ENCODE measurements around the gene ARFGAP2.
A peak's percentile ranks its signal among the peaks of the same experiment; 100 is the strongest.

Gene ARFGAP2

DNA sequence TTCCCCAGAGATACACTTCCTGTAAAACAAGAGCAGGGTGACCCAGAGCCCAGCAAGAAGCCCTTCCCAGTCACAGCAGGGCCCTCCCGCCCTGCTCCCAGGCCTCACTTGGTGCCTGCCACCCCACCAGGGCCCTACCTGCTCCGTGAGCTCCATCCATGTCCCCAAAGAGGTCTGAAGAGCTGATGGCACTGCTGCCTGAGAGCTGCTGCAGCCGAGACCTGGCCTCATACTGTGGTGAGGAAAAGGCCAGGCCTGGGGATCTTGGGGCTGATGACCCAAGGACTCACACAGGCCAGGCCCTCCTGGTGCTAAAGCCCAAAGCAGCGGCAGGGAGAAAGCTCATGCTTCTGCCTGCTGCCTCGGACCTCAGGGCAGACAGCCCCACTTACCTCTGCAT, 10.3 kb downstream of the ARFGAP2 start:
- no peak for DNase-seq

DNA sequence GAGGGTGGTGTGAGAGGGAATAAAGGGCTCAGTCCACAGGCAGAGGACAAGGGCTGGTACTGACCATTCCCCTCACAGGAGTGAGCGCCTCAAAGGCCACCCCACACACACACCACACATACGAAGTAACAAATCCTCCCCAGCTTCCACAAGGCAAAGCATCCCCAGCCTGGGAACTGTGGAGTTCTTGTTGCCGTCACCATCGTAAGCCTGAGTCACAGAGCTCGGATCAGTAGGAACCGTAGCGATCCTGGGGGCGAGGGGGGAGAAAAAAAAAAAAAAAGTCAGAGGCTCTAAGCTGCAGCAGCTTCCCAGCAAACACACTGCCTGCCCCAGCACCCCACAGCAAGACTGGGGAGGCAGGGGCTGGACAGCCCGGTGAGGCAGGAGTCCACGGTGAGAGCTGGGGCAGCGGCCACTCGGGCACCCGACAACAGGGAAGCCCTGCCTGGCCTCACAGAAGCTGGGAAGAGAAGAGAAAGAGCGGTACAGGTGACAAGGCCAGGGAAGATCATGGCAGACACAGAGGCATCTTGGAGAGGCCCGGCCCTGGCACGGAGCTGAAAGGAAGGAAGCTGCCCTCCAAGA, 11.3 kb downstream of the ARFGAP2 start:
- no peak for DNase-seq

DNA sequence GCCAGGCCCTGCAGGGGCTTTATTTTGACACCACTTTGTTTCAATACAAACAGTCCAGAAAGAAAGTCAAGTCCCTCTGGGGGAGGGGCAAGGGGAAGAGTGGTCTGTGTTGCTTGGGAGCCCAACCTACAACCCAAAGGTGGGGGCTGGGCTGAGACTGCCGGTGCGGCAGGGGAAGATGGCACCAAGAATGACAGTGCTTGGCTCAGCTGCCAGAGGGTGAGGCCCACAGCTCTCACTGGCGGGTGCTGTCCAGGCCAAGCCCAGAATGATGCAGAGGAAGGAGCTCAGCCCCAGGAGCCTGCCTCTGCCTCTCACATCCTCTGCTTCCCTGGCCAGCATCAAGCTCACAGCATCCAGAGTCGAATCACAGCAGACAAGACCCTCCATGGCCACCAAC, 12.4 kb downstream of the ARFGAP2 start:
- DNase-seq: no peak

DNA sequence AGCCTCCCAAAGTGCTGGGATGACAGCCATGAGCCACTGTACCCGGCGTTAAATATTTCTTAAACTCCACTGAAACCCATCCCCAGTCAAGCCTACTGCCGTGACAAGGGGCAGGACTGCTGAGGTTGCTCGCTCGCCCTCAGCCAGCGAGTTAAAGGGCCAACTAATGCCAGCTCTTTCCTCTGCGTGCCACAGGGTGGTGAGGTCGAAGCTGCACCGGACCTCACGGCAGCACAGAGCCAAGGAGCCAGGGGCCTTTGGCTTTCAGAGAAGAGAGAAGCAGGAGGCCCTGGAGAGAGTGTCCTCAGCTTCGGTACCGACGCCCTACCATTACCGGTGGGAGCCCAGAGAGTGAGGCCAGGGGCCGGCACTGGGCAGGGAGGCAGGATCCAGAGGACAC, 12.8 kb downstream of the ARFGAP2 start:
- DNase-seq: no peak

DNA sequence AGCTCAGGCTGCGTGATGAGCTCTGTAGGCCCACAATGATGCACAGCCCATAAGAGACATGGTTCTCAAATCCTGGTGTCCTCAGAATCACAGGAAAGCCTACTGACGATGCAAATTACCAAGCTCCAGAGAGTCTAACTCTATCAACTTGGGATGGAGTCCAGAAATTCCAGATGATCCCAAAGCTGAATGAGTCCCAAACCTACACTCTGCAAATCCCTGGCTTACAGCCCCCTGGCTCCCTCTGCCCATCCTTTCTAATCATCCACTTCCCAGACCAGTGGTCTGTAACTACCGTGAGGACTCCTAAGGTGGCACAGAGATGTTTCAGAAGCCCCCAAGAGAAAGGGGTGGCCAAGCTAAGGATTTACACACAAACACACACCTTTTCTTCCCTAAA, 13.5 kb downstream of the ARFGAP2 start:
- DNase-seq: no peak

DNA sequence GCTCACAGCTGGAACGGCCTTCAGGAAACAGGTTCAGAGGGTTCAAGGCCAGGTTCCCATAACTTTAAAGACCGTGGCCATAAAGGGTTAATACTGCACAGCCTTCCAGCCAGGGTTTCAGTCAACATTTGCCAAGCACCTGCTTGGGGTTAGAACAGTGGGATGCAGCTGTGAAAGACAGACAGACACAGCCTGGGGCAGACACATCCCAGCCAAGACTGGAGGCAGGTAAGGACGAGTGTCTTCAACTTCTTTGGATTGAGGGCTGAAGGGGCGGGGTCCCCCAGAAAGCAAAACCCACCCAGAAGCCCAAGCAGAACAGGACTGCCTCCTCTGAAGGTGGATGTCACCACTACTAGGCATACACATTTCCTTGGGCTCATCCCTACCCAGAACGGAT, 14.3 kb downstream of the ARFGAP2 start:
- DNase-seq: no peak

DNA sequence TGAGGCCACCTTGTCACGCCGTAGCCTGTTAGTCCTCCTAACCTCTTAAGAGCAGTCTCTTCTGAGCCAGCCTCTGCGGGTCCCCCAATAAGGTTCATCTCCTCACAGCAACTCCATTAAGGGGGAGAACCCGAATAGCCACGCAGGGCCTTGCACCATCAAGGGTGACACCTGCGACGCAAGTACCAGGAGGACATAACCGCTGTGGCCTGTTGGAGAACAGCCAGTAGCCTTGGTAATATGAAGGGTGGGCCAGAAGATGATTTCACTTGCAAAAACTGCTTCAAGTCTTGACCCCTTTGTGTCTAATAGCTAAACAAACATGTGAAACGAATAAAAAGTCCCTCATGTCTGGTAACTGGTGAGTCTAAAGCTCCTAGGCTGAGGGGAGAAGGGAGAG, 14.8 kb downstream of the ARFGAP2 start:
- no peak for DNase-seq

DNA sequence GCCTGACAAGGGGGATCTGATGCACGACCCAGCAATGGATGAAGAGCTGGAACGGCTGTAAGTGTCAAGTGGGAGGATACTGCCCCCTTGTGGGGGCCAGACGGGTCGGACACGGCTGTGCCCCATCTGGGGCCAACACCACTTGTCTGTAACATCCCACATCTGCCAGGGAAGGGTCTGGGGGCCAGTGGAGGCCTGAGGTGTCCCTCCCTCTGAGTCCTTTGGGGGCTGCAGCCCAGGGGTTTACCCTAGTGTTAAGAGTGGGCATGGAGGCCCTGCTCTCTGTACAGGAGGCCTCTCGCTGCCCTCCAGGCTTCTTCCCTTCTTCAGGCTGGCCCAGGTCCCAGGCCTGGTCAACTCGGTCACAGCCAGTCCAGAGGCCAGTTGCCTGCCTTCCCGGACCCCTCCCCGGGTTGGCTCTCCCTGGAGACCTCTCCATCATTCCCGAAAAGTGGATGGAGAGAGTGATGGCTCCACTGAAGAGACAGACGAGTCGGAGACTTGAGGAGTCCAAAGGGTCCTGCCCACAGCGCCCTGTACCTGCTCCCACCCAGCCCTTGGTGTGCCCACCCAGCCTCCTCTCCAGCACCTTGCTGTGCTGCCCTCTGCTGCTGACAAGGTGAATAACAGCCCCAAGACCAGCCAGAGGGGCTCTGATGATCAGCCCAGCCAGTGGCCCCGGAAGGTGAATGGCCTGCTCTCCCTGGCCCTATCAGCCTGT, 15.4 kb downstream of the ARFGAP2 start:
- DNase-seq: peak; percentile 62

DNA sequence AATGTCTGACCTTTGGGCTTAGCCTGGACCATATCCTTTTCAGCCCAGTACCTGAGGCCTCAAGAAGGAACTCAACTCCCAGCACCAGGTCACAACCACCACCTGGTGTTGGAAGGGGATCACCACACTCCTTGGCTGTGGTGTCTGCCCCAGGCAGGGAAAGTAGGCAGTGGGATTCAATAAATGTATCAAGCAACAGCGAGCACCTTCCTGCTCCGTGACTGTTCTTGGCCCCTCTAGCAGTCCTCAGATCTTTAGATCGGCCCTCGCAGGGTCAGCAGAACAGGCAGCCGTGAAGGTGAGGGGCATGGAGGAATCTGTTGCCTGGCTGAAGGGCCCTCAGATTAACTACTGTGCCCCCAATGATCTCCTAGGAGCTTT, 15.9 kb downstream of the ARFGAP2 start:
- DNase-seq: no peak

DNA sequence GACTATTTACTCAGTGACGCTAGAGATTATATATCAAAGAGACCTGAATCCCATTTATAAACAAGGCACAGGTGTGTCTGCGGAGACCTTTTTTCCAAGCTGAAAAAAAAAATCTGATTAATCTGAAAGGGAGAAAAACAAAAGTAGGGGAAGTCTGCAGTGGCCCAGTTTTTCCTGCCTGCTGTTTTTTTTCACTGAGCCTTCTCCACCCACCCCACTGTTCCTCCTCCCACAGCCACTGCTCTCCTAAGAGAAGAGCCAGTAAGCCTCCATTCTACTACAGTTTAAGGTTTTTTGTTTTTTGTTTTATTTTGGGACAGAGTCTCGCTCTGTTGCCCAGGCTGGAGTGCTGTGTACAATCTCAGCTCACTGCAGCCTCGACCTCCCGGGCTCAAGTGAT, 18.4 kb downstream of the ARFGAP2 start:
- DNase-seq: no peak

DNA sequence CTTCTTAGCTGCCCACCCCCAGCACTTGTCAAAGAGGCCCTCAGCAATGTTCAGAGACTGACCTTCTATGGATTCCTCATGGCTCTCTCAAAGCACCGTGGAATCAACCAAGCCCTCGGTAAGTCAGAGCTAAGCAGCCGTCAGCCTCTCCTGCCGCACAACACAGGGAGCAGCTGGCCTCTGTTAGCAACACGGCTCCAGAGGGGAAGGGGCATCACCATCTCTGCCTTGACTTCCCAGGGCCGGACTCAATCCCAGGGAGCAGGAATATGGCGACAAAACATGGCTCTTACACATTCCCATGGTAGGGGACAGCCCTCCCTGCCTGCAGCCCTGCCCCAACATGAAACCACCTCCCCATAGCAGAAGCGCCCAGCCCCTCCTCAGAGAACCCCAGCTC, 18.9 kb downstream of the ARFGAP2 start:
- no peak for DNase-seq

DNA sequence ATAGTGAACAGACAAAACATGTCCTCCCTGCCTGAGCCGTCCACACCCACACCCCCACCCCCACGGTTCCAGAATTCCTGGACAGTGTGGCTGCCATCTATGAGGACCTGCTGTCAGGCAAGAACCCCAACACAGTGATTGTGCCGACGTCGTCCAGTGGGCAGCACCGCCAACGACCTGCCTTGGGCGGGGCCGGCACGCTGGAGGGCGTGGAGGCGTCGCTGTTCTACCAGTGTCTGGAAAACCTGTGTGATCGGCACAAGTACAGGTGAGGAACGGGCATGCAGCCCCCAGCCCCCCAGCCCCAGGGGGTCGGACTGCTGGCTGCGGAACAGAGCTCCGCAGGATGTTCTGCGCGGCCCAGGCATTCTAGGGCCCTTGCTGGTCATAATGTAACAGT, 19.7 kb downstream of the ARFGAP2 start:
- no peak for DNase-seq

DNA sequence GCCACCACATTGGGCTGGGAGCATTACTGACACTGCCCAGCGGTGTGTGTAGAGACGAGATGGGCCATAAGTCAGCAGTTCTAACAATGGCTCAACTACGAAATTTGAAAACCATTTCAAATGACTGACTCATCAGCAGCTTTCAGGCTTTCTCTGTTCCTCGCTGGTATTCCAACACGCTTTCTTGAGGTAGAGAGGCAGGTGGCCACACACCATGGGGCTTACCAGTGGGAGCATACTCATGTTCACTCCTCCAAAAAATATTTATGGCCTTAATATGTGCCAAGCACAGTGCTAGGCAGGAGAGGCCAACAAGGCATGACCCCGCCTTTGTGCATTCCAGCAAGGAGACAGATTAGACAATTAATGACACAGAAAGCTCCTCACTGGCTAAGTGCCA, 20.3 kb downstream of the ARFGAP2 start:
- no peak for DNase-seq

DNA sequence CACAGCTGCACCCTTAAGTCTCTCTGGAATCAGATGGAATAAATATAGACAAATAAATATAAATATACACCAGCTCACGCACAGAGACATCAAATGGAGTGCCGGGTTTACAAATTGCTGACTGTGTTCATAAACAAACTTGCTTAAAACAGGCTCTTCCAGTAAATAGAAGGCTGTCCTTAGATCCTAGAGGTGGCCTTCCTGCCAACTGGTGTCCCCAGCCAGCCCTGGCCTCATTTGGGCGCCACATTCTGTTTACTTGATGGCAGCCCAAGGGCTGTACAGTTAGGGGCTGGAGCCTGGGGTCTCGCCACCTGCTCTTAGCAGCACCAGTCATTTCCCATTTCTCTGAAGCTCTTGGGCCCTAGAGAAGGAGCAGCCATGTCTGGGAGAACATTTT, 20.8 kb downstream of the ARFGAP2 start:
- DNase-seq: no peak

DNA sequence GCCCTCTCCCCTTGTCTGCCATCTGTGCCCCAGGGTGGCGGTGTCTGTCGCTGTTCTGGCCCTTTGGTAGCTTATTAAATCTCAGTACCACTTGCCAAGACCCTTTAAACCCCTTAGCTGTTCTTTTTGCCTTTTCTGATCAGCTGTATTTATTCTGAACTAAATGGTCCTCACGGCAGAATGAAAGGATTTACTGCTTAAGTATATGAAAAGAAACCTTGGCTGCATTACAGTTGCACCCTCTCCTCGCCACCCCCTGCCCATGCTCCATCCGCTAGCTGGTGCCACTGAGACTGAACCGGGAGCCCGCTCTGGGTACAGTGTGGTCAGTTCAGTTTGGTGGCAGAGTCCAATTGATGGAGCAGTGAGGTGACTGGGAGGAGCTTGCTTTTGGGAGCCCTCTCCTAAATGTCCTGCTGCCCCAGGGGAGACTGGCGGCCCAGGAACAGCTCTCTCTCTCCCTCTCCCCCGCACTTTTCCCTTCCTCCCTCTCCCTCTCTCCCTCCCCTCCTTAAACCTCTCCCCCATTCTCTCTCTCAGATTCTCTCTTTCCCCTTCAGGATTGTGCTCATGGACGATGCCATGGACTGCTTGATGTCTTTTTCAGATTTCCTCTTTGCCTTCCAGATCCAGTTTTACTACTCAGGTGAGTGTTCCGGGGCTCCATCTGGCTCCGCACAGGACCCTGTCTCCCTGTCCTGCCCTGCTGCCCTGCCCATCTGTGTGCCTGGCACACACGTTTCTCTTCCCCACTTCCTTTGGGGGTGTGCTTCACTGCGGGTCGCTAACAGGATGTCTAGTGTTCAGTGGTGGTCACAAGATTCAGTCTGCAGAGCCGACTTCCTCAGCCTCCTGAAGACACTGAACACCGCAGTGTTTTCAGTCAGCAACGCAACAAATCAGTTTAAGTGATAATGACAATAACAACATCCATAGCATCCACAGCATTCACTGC, 21.8 kb downstream of the ARFGAP2 start:
- no peak for DNase-seq

DNA sequence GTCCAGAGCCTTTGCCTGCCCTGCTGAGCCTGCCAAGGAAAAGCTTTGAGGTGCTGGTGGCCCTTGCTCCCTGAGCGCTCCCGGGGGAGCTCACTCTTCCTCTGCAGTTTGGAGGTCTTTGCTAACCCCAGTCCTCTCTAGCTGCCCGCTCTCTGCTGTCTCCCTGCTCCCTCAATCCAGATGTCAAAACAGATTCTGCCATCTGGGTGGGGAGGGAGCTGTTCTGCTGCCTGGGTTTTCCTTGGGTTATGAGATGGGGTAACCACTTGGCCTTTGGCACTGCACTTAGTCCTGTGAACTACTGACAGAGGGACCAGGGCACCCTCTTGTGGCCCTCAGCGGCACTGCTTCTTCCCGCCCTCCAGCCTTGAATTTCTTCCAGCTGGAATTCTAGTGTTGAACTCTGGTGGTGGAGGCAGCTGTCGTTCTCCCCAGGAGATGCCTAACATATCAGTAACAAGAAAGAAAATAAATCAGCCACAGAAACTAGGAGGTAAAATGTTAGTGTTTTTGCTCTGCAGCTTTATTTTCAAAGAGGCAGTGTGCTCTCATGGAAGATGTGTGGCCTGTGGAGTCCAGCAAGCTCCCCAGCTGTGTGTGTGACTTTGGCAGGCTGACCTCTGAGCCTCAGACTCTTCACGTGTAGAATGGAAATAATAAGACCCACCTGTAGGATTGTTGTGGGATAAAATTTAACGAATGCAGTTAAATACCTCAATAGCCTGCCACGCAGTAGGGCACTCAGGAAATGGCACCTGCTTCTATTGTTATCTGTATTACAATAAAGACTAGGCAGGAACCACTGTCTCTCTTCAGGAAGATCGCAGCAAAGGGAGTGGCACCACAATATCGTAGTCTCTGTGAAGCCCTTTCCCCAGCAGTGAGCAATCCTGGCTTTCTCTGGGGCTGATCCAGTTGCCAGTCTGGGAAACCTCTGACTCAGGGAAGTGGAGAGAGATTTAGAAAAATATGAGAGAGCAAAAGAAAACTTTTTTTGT, 23.4 kb downstream of the ARFGAP2 start:
- peak; percentile 58 for DNase-seq

DNA sequence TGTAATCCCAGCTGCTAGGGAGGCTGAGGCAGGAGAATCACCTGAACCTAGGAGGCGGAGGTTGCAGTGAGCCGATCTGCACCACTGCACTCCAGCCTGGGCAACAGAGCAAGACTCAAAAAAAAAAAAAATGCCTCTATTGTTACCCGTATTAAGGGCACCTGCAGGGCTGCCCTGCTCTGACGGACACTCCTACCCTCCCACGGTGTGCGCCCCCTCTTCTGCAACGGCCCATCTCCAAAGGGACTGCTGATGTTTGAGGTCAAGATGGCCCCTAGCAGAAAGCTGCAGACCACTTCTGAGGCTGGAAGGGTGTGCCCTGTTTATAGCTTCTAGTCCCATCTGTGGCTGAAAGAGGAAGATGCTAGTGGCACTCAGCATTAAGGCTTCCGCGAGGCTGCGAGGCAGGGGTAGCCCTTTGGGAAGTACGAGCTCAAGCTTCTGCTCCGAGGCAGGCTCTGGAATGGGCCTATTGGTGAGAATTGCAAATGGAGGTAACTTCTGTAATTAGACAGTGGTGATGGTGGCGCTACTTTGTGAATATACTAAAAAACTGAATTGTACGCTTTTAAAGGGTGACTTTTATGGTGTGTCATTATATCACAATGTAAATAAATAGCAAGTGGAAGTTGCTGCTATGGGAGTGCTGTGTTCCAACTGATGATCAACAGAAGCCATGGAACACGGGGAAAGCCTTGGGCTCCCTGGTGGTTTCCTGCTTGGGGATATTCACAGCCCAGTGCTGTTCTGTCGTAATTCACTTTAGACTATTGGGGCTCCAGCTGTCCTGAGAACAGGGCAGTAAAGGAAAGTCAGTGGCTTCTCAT, 24.3 kb downstream of the ARFGAP2 start:
- DNase-seq: no peak

DNA sequence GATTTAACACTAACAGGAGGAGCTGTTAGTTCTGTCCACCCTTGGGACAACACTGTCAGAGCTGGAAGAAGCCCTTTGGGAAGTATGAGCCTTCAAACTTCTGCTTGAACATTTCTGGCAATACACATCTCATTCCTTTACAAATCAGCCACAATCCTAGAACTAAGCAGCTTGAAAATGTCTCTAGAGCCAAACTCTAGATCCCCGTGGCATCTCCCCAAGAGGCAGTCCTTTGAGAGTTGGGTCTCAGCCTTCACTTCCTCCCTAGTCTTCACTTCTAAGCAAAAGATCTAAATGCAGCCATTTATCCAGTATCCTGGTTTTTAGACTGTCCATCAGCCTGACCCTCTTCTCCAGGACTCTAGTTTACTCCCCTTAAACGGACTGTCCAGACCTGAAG, 26.9 kb downstream of the ARFGAP2 start:
- DNase-seq: no peak

DNA sequence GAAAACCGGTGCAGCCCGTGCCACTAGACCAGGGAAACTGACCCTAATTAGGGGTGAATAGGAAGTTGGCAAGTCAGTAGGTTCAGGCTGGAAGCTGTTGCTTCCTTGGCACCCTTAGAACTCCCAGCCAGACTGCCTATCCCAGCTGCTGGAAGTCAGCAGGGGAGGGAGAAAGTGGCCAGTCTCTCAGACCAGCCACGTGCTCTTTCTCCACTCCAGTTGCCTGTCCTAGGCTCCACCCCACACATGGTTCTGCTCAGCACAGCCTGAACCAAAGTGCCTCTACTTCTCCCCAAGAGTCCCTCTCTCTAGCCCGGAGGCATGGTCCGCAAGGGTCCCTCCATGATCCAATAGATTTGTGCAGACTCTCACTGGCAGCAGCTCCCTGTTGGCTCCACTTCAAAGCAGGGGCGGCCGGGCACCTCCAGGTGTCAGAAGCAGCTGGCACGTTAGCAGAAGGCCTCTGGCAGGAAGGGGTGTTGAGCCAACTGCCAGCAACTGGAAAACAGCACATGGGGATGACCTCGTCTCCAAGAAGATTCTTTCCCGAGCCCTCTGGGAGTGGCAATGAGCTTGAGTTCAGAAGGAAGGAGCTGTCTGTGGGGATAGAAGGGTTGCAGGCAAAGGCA, 27.7 kb downstream of the ARFGAP2 start:
- DNase-seq: no peak

DNA sequence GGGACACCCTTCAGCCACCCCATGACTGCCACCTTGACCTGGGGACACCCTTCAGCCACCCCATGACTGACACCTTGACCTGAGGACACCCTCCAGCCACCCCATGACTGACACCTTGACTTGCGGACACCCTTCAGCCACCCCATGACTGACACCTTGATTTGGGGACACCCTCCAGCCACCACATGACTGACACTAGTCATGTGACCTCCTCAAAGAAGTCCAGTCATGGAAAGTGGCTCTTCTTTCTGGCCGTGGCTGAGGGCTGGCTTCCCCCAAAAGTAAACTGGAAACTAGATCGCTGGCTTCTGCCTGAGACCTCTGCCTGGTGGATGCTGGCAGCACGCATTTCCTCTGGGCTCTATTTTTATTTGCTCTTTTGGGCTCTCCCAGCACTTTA, 28.4 kb downstream of the ARFGAP2 start:
- DNase-seq: no peak

DNA sequence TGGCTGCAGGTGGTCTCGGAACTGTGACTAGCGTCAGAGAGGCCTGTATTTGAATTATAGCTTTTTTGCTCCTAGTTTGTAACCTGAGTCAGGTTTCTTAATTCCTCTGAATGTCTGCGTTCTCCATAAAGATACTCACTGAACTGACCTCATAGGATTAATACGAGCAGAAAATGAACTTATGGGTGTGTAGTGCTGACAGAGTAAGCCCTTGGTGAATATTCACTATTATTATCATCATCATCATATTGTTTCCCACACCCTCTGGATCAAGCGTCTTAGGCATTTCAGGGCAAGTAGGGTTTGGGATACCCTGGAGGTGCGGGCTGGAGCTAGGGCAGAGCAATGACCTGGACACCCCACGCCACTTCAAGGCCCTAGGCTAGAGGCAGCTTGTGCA, 29.0 kb downstream of the ARFGAP2 start:
- DNase-seq: no peak

Data from stimulated activated CD4-positive, alpha-beta T cell treated with anti-CD3 and anti-CD28 coated beads, Interleukin-4, amount 100 ng/mL, for 24 hours (primary cell).